ENCODE data around the gene MAP3K12. TPM values are rescaled to one million over a fixed set of nuclear protein-coding genes. Genes with fewer than 3 reads are reported as not detected.

Gene MAP3K12
- total and polyA plus RNA-seq, 2 of the 8 experiments (the other 6 are each of a cell fraction or from before 2014, with no cell fraction given): 23.4 to 42.7 TPM

DNA sequence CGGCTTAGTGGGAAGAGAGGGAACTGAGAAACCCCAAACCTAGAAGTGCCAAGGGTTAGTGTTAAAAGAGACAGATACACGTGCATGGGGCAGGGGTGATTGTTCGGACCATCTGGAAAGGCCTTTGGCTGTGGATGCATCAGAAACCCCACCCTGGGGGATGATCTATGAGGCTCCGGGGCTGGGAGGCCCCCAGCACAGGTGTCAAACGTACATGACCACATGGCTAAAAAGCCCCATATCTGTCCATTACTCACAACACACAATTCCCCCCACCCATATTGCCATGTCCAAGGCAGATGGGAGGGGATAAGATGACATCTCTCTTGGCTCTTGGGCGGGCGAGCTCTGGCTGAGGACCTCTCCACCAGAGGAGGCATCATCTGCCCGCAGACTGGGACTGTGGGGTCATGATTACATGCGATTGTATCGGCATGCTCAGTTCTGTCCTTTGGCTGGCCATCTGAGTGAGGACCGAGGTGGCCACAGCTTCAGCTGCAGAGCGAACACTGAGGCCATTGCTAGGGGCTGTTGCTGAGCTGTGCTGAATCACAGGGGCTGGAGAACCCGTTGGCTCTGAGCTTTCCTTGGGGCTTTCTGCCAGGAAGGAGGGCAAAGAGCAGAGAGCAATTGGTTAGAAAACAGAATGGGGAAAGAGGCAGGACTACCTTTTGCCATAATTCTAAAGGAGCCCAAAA is 17.6 kb upstream of the MAP3K12 start:
- Histone ChIP-seq H2AFZ (ENCODE audit: low read length) (no peak overlapping the region), H2BK20ac (ENCODE audit: low read length) (no peak overlapping the region), H4K8ac (ENCODE audit: extremely low read depth, insufficient read depth, low read length) (no peak overlapping the region), H3K4me3 (ENCODE audit: extremely low read depth in 1 of 4, insufficient read depth in 2 of 4, low read depth in 3 of 4, low read length in 4 of 4) (no peak overlapping the region), H3K79me2 (ENCODE audit: control insufficient read depth in 1 of 2, insufficient read depth in 2 of 2, low read length in 2 of 2) (no peaks in the 10 kb centered on the region), H3K27me3 (replicated peaks in 1 of 4; ENCODE audit: control insufficient read depth in 3 of 4, extremely low read depth in 1 of 4, insufficient read depth in 3 of 4, low read length in 3 of 4) (no peaks in the 10 kb centered on the region), H3K79me1 (ENCODE audit: low read depth, low read length) (no peaks in the 10 kb centered on the region), H2BK5ac (ENCODE audit: low read depth, low read length) (no peak overlapping the region), H2BK12ac (ENCODE audit: low read depth, low read length) (no peak overlapping the region), H3K23me2 (ENCODE audit: low read depth, low read length) (no peaks in the 10 kb centered on the region), H3K9ac (replicated peaks in 1 of 4; ENCODE audit: extremely low read depth in 1 of 4, low read depth in 3 of 4, low read length in 3 of 4) (no peak overlapping the region), H3K36me3 (ENCODE audit: control insufficient read depth in 2 of 4, insufficient read depth in 4 of 4, low read length in 3 of 4) (peaks cover 0 to 9% (median 2%) of the 10 kb centered on the region in 4 experiments; a peak in 5 of 8 replicates), H4K91ac (replicated peaks; ENCODE audit: insufficient read length, low read length) (no peak overlapping the region), H2BK15ac (ENCODE audit: low read length) (no peak overlapping the region), H3K23ac (ENCODE audit: insufficient read length) (no peak overlapping the region), H3K4me1 (replicated peaks in 1 of 4; ENCODE audit: control insufficient read depth in 3 of 4, insufficient read depth in 4 of 4, low read length in 3 of 4) (peaks cover 0 to 3% (median 0%) of the 10 kb centered on the region in 4 experiments; a peak in 1 of 7 replicates), H2AK5ac (ENCODE audit: low read depth, low read length) (no peak overlapping the region), H3K56ac (replicated peaks; ENCODE audit: insufficient read length, low read depth, low read length) (no peak overlapping the region), H3K4ac (replicated peaks; ENCODE audit: insufficient read length, low read depth, low read length) (no peak overlapping the region), H3K4me2 (ENCODE audit: insufficient read depth in 1 of 2, low read depth in 2 of 2, low read length in 2 of 2) (no peak overlapping the region), H2BK120ac (replicated peaks; ENCODE audit: low read depth, low read length) (no peak overlapping the region), H4K5ac (ENCODE audit: insufficient read length, low read depth, low read length) (no peak overlapping the region), H4K20me1 (replicated peaks in 1 of 2; ENCODE audit: control insufficient read depth in 1 of 2, insufficient read depth in 2 of 2, low read length in 2 of 2) (no peaks in the 10 kb centered on the region), H3K9me3 (ENCODE audit: insufficient read depth in 2 of 2, low read depth in 1 of 2, low read length in 1 of 2) (no peaks in the 10 kb centered on the region), H3K27ac (ENCODE audit: low read depth, low read length) (no peak overlapping the region), H3K14ac (ENCODE audit: insufficient read length) (no peak overlapping the region), H3K18ac (ENCODE audit: extremely low read depth, low read length) (no peak overlapping the region)
- no peak for FAIRE-seq
- CTCF ChIA-PET (ENCODE audit: partially characterized antibody): interaction anchor here (0.6 to 1.6 kb wide), 3 partner anchors 8 to 244 kb away, joined by 3 to 10 read pairs (median 3); no protein-coding TSS in a partner anchor
- 92% methylated on average over 10 of the region's 13 CpGs; no CpG with 5 or more reads in 1 of the 2 experiments for WGBS, 2 experiments (ENCODE audit: extremely low coverage in 1 of 2, insufficient coverage in 1 of 2, insufficient read length in 1 of 2, insufficient replicate concordance in 2 of 2, low coverage in 1 of 2, low lambda C conversion rate in 2 of 2, missing lambda C conversion rate in 1 of 2)
- TF ChIP-seq SP4 (IDR thresholded peaks at IDR 0.05; ENCODE audit: low read length): no peak
- TF ChIP-seq SIN3A (conservative IDR thresholded peaks at IDR 0.05 in 1 of 2, IDR thresholded peaks at IDR 0.05 in 1 of 2; ENCODE audit: low read depth in 1 of 2, low read length in 2 of 2): no peak
- TF ChIP-seq KDM4A (IDR thresholded peaks at IDR 0.05; ENCODE audit: low read depth, low read length, severe bottlenecking): no peak
- POLR2A ChIA-PET (ENCODE audit: partially characterized antibody): interaction anchor here (0.6 to 67.0 kb wide), 4 partner anchors 11 to 161 kb away, joined by 3 to 3397 read pairs (median 10); partner anchors contain the start of genes PCBP2, PRR13 and TARBP2
- no peak for DNase-seq (ENCODE audit: low read depth in 1 of 2, low spot score in 2 of 2)
